Panc1 (cell line): ENCODE measurements around the gene UBE2G1.

Source experiments
- POLR2AphosphoS5 ChIP-seq: IDR thresholded peaks from 2 replicates; pipeline ENCODE4 v1.6.1; 2012; ENCODE audit warnings: mild to moderate bottlenecking, low read depth, low read length, moderate library complexity
- SIN3A ChIP-seq: IDR thresholded peaks from 2 replicates; pipeline ENCODE4 v1.6.1; 2012; ENCODE audit warnings: low read depth, mild to moderate bottlenecking, low read length, moderate library complexity, borderline replicate concordance; ENCODE audit not compliant: insufficient read depth
- TCF7L2 ChIP-seq: IDR thresholded peaks from 2 replicates; pipeline ENCODE4 v1.6.1; 2011; ENCODE audit warnings: mild to moderate bottlenecking, low read depth, low read length, inconsistent platforms
- TF ChIP-seq, protein P1 (sequence below): fragments of 450-650 bp; IDR thresholded peaks from 2 replicates; pipeline ENCODE4 v1.5.1; 2017; ENCODE audit warnings: mild to moderate bottlenecking
- TF ChIP-seq, protein P2 (sequence below), 2 experiments: IDR thresholded peaks; 2 replicates each; pipeline ENCODE4 v1.6.1; 2011 to 2012; ENCODE audit warnings: low read depth in 2 of 2, control low read depth in 1 of 2, low read length in 1 of 2, mild to moderate bottlenecking in 1 of 2, moderate library complexity in 1 of 2; ENCODE audit not compliant: insufficient read depth in 1 of 2

DNA sequence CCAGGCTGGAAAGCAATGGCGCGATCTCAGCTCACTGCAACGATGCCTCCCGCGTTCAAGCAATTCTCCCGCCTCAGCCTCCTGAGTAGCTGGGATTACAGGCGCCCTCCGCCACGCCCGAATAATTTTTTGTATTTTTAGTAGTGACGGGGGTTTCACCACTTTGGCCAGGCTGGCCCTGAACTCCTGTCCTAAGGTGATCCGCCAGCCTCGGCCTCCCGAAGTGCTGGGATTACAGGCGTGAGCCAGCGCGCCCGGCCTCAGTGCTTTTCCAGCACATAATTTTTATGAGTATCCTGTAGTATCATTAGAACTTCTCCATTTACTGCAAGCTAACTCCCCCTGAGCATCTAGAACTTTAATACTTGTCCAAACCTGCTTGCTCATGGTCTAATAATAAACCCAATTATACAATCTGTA lies 1.8 kb downstream of the UBE2G1 start:
- TF ChIP-seq, protein P1, sequence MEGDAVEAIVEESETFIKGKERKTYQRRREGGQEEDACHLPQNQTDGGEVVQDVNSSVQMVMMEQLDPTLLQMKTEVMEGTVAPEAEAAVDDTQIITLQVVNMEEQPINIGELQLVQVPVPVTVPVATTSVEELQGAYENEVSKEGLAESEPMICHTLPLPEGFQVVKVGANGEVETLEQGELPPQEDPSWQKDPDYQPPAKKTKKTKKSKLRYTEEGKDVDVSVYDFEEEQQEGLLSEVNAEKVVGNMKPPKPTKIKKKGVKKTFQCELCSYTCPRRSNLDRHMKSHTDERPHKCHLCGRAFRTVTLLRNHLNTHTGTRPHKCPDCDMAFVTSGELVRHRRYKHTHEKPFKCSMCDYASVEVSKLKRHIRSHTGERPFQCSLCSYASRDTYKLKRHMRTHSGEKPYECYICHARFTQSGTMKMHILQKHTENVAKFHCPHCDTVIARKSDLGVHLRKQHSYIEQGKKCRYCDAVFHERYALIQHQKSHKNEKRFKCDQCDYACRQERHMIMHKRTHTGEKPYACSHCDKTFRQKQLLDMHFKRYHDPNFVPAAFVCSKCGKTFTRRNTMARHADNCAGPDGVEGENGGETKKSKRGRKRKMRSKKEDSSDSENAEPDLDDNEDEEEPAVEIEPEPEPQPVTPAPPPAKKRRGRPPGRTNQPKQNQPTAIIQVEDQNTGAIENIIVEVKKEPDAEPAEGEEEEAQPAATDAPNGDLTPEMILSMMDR: no peak
- TF ChIP-seq POLR2AphosphoS5 (no peak), SIN3A (no peak), TCF7L2 (no peak)
- TF ChIP-seq, protein P2, sequence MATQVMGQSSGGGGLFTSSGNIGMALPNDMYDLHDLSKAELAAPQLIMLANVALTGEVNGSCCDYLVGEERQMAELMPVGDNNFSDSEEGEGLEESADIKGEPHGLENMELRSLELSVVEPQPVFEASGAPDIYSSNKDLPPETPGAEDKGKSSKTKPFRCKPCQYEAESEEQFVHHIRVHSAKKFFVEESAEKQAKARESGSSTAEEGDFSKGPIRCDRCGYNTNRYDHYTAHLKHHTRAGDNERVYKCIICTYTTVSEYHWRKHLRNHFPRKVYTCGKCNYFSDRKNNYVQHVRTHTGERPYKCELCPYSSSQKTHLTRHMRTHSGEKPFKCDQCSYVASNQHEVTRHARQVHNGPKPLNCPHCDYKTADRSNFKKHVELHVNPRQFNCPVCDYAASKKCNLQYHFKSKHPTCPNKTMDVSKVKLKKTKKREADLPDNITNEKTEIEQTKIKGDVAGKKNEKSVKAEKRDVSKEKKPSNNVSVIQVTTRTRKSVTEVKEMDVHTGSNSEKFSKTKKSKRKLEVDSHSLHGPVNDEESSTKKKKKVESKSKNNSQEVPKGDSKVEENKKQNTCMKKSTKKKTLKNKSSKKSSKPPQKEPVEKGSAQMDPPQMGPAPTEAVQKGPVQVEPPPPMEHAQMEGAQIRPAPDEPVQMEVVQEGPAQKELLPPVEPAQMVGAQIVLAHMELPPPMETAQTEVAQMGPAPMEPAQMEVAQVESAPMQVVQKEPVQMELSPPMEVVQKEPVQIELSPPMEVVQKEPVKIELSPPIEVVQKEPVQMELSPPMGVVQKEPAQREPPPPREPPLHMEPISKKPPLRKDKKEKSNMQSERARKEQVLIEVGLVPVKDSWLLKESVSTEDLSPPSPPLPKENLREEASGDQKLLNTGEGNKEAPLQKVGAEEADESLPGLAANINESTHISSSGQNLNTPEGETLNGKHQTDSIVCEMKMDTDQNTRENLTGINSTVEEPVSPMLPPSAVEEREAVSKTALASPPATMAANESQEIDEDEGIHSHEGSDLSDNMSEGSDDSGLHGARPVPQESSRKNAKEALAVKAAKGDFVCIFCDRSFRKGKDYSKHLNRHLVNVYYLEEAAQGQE (IDR thresholded peaks at IDR 0.05; ENCODE audit: insufficient read depth in 1 of 2, low read depth in 2 of 2, low read length in 1 of 2): no peak
